HEK293T (cell line): ENCODE data around the gene GSTM5.
"Not testable (repeated sequence)": the region's sequence is repeated elsewhere in the genome, so short reads cannot be mapped to it uniquely, and the experiment has no call there.

Experiments
- CTCF ChIA-PET: fragments of 350-600 bp; formaldehyde crosslinking; extraction: SDS; loops from one replicate; lab custom pipeline; 2021; ENCODE audit warnings: antibody characterized with exemption, inconsistent platforms; lab: Yijun Ruan, JAX
- POLR2A ChIA-PET: fragments of 350-600 bp; formaldehyde crosslinking; extraction: SDS; loops from one replicate; lab custom pipeline; 2020; ENCODE audit warnings: antibody characterized with exemption, inconsistent platforms; lab: Yijun Ruan, JAX
- DNase-seq: peaks from one replicate; pipeline ENCODE4 v3.0.0; 2012; ENCODE audit warnings: mixed read lengths; ENCODE audit errors: extremely low spot score
- ARNT ChIP-seq: fragments of 450-650 bp; IDR thresholded peaks from 2 replicates; pipeline ENCODE4 v1.6.1; 2017; ENCODE audit warnings: mild to moderate bottlenecking
- BHLHE40 ChIP-seq: fragments of 450-650 bp; IDR thresholded peaks from 2 replicates; pipeline ENCODE4 v1.6.1; 2016; ENCODE audit warnings: mild to moderate bottlenecking, moderate library complexity, borderline replicate concordance
- CTBP1 ChIP-seq: fragments of 450-650 bp; IDR thresholded peaks from 2 replicates; pipeline ENCODE4 v1.6.1; 2016; ENCODE audit warnings: borderline replicate concordance
- ELF4 ChIP-seq: fragments of 450-650 bp; IDR thresholded peaks from 2 replicates; pipeline ENCODE4 v1.6.1; 2017; ENCODE audit warnings: antibody characterized with exemption
- FOXA1 ChIP-seq: fragments of 450-650 bp; IDR thresholded peaks from 2 replicates; pipeline ENCODE4 v1.6.1; 2016; ENCODE audit warnings: mild to moderate bottlenecking
- FOXK2 ChIP-seq: fragments of 450-650 bp; IDR thresholded peaks from 2 replicates; pipeline ENCODE4 v1.6.1; 2016; ENCODE audit warnings: mild to moderate bottlenecking
- FOXM1 ChIP-seq: fragments of 450-650 bp; IDR thresholded peaks from 2 replicates; pipeline ENCODE4 v1.6.1; 2017; ENCODE audit warnings: mild to moderate bottlenecking, borderline replicate concordance
- HDGF ChIP-seq: fragments of 450-650 bp; IDR thresholded peaks from 2 replicates; pipeline ENCODE4 v1.6.1; 2017; ENCODE audit warnings: antibody characterized with exemption, borderline replicate concordance
- L3MBTL2 ChIP-seq: fragments of 450-650 bp; conservative IDR thresholded peaks from 2 replicates; pipeline ENCODE4 v1.6.1; 2016; ENCODE audit warnings: mild to moderate bottlenecking
- LEF1 ChIP-seq: fragments of 450-650 bp; IDR thresholded peaks from 2 replicates; pipeline ENCODE4 v1.6.1; 2017; ENCODE audit warnings: mild to moderate bottlenecking, borderline replicate concordance
- NFRKB ChIP-seq: fragments of 450-650 bp; IDR thresholded peaks from 2 replicates; pipeline ENCODE4 v1.6.1; 2016; ENCODE audit warnings: mild to moderate bottlenecking, moderate library complexity
- PKNOX1 ChIP-seq: fragments of 450-650 bp; IDR thresholded peaks from 2 replicates; pipeline ENCODE4 v1.6.1; 2016
- SP1 ChIP-seq: fragments of 450-650 bp; IDR thresholded peaks from 2 replicates; pipeline ENCODE4 v1.6.1; 2017
- SUZ12 ChIP-seq: fragments of 450-650 bp; IDR thresholded peaks from 2 replicates; pipeline ENCODE4 v1.6.1; 2016; ENCODE audit warnings: mild to moderate bottlenecking
- TARDBP ChIP-seq: fragments of 450-650 bp; IDR thresholded peaks from 2 replicates; pipeline ENCODE4 v1.6.1; 2016
- ZNF384 ChIP-seq: fragments of 450-650 bp; IDR thresholded peaks from 2 replicates; pipeline ENCODE4 v1.6.1; 2016

Gene GSTM5

GRCh38 chr1:109711593-109712320, at the start of gene GSTM5:
Gene GSTM5 (plus strand): TSS chr1:109712251. CDS start chr1:109712313, 62 bp downstream.
- CTCF ChIA-PET, POLR2A ChIA-PET: not testable (repeated sequence)
- DNase-seq: peak; percentile 1

GRCh38 chr1:109664671-109665070, 47.4 kb upstream of the GSTM5 start:
- TF ChIP-seq ARNT: no peak
- TF ChIP-seq FOXA1: no peak
- TF ChIP-seq ELF4: no peak
- no peak for TF ChIP-seq SUZ12
- DNase-seq: no peak
- POLR2A ChIA-PET: no interaction called here
- CTCF ChIA-PET: no interaction called here

DNA sequence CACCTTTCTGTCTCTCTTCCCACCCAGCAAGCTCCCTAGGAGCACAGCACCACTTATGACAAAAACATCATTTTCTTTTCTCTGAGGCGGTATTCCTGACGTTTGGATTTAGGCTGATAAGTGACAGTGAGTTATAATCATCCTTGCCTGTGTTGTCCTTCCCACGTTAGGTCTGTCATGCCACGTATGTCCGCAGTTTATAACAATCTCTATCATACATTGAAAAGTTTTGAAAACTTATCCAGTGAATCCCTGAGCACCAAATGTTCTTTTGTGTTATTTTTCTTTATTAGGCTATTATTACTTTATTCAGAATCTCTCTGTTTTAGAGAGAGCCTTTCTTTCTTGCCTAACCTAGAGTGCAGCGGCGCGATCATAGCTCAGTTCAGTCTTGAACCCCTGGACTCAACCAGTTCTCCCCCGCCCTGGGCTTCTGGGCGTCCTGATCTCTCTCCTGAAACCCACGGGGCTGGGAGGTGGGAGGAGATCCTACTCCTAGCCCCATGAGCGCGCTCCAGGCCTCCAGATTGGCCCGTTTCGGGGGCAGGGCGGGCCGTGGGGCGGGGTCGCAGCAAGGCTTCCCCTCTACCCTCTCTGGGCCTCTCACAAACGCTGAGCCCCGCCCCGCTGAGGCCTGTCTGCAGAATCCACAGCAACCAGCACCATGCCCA, 44.5 kb upstream of the GSTM5 start, which contains the start of gene GSTM2:
Gene GSTM2, plus strand, starts transcription at position 606 of the 671 bp plus-strand sequence. Its CDS starts 59 bp downstream, at position 665.
- ChIA-PET CTCF (interaction anchor here (1.3 to 1.4 kb wide), 2 partner anchors 27 to 31 kb away, joined by 3 to 7 read pairs; no protein-coding TSS in a partner anchor), POLR2A (interaction anchor here (0.6 to 2.1 kb wide), 6 partner anchors 9 to 48 kb away, joined by 3 to 8 read pairs (median 4); partner anchors contain the start of genes AMPD2, GNAT2 and GSTM4)
- TF ChIP-seq NFRKB (no peak), ZNF384 (no peak), TARDBP (no peak), LEF1 (no peak), ELF4 (no peak), CTBP1 (no peak)
- peak; percentile 96 for DNase-seq

- CTCF ChIA-PET: interaction anchor here (0.7 to 1.3 kb wide), 3 partner anchors 18 to 28 kb away, joined by 3 to 7 read pairs (median 3); no protein-coding TSS in a partner anchor
Observed at GRCh38 chr1:109668123-109668775, 43.8 kb upstream of the GSTM5 start.

DNA sequence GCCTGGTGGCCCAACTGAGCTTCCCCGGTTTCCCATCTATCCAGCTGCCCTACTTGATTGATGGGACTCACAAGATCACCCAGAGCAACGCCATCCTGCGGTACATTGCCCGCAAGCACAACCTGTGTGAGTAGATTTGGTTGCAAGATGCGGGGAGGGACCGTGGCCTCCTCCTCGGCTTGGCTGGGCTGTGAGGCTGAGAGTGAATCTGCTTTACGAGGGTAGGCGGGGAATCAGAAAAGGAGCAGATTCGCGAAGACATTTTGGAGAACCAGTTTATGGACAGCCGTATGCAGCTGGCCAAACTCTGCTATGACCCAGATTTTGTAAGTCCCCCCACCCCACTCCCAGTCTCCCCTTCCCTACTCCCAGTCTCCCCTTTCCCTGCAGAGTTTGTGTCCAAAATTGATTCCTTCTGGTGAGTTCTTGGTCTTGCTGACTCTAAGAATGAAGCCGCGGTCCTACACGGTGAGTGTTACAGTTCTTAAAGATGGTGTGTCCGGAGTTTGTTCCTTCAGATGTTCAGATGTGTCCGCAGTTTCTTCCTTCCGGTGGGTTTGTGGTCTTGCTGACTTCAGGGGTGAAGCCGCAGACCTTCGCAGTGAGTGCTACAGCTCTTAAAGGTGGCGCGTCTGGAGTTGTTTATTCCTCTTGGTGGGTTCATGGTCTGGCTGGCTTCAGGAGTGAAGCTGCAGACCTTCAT, 42.7 kb upstream of the GSTM5 start:
- CTCF ChIA-PET: interaction anchor here (0.6 to 1.6 kb wide), 2 partner anchors 120 to 246 kb away, joined by 3 read pairs; no protein-coding TSS in a partner anchor
- TF ChIP-seq CTBP1 (no peak), FOXA1 (no peak), TARDBP (no peak), BHLHE40 (no peak), FOXK2 (no peak), LEF1 (no peak), PKNOX1 (no peak), SUZ12 (no peak), SP1 (no peak), ELF4 (no peak), FOXM1 (no peak), HDGF (no peak)
- POLR2A ChIA-PET: interaction anchor here (2.1 kb wide), 1 partner anchor 13 kb away, joined by 8 read pairs; the partner anchor contains the start of gene GSTM4
- peak; percentile 3 for DNase-seq

More at GRCh38 chr1:109668123-109668775, 43.8 kb upstream of the GSTM5 start:
- DNase-seq: peak; percentile 10
- TF ChIP-seq FOXA1 (no peak), ELF4 (no peak), L3MBTL2 (no peak), SP1 (no peak)
- POLR2A ChIA-PET: interaction anchor here (1.0 to 2.1 kb wide), 5 partner anchors 8 to 49 kb away, joined by 3 to 8 read pairs (median 4); partner anchors contain the start of genes AMPD2, GNAT2 and GSTM4

DNA sequence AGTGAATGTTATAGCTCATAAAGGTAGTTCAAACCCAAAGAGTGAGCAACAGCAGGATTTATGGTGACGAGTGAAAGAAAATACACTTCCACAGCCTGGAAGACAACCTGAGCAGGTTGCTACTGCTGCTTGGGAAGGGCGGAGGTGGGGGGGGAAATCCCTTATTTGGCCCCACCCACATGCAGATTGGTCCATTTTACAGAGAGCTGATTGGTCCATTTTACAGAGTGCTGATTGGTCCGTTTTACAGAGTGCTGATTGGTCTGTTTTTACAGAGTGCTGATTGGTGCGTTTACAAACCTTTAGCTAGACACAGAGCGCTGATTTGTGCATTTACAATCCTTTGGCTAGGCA, 42.1 kb upstream of the GSTM5 start:
- DNase-seq: peak; percentile 2
- CTCF ChIA-PET: interaction anchor here (0.6 to 1.6 kb wide), 2 partner anchors 120 to 247 kb away, joined by 3 read pairs; no protein-coding TSS in a partner anchor
- POLR2A ChIA-PET: not testable (repeated sequence)

DNA sequence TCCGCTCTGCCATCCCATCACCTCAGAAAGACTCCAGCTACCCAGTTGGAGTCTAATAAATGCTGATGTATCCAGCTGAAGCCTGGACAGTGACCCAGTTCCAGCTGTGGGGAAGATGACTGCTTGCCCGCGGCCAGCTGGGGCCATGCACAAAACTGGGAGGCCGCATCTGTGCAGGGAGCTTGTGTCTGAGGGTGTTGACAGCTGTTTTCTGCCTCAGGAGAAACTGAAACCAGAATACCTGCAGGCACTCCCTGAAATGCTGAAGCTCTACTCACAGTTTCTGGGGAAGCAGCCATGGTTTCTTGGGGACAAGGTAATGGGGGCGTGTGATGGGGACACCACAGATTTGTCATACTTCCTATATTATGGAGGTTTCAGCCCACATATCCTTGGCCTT, 41.0 kb upstream of the GSTM5 start:
- ChIA-PET POLR2A (interaction anchor here (1.4 kb wide), 1 partner anchor 69 kb away, joined by 4 read pairs; no protein-coding TSS in a partner anchor), CTCF (interaction anchor here (0.6 to 0.8 kb wide), 2 partner anchors 31 to 47 kb away, joined by 3 read pairs; no protein-coding TSS in a partner anchor)
- TF ChIP-seq NFRKB: no peak
- TF ChIP-seq LEF1: no peak
- TF ChIP-seq HDGF: no peak
- no peak for TF ChIP-seq SUZ12
- TF ChIP-seq FOXK2: no peak
- no peak for TF ChIP-seq CTBP1
- no peak for TF ChIP-seq ARNT
- no peak for TF ChIP-seq FOXM1
- peak; percentile 2 for DNase-seq

DNA sequence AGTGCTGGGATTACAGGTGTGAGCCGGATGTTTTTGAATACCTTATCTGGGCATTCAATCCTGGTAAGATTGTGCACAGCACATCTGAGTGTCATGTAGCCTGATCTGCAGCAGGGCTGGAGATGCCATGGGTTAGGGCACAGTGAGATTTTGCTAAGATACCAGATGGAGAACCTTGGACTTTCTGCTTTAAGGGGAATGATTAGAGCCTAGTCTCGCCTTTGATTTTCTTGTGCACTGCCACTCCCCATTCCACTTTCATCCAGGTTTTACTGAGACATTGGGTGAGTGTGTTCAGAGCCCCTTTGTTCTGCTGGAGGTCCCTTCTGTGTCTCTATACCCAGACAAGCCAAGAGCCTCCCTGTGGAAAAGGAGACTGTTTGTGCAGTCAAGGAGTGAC, 38.2 kb upstream of the GSTM5 start:
- CTCF ChIA-PET, DNase-seq, POLR2A ChIA-PET: not testable (repeated sequence)

- CTCF ChIA-PET: not testable (repeated sequence)
- peak; percentile 0 for DNase-seq
- POLR2A ChIA-PET: interaction anchor here (1.1 kb wide), 1 partner anchor 9 kb away, joined by 4 read pairs; the partner anchor contains the start of gene GSTM2
Observed at GRCh38 chr1:109676683-109677381, 35.2 kb upstream of the GSTM5 start.
